Liver (tissue), 3 donors: ENCODE data around the gene ZNF808.

Experiments
- CTCF ChIP-seq: fragments of 150-350 bp; IDR thresholded peaks from 2 replicates; pipeline ENCODE4 v1.5.1; 2017; ENCODE audit warnings: improper control_type of control experiment, low read depth, low read length; ENCODE audit not compliant: missing input control
- EGR1 ChIP-seq, 2 donors: IDR thresholded peaks; 2 replicates each; pipeline ENCODE4 v1.6.1; 2016 to 2018; ENCODE audit warnings: antibody characterized with exemption in 2 of 2, low read depth in 2 of 2
- FOXA1 ChIP-seq: IDR thresholded peaks from 2 replicates; pipeline ENCODE4 v1.6.1; 2016; ENCODE audit warnings: antibody characterized with exemption
- GABPA ChIP-seq, 2 donors: IDR thresholded peaks in 1 of 2; conservative IDR thresholded peaks in 1 of 2; 2 replicates each; pipeline ENCODE4 v1.6.1; 2016; ENCODE audit warnings: antibody characterized with exemption in 2 of 2, mild to moderate bottlenecking in 1 of 2, moderate library complexity in 1 of 2
- HNF4A ChIP-seq, 2 donors: conservative IDR thresholded peaks; 2 replicates each; pipeline ENCODE4 v1.6.1; 2016; ENCODE audit warnings: antibody characterized with exemption in 2 of 2, mild to moderate bottlenecking in 2 of 2
- JUND ChIP-seq, 2 donors: IDR thresholded peaks; 2 replicates each; pipeline ENCODE4 v1.6.1; 2016; ENCODE audit warnings: antibody characterized with exemption in 2 of 2
- MAX ChIP-seq: IDR thresholded peaks from 2 replicates; pipeline ENCODE4 v1.6.1; 2016; ENCODE audit warnings: antibody characterized with exemption
- RAD21 ChIP-seq, 2 donors: IDR thresholded peaks; 2 replicates each; pipeline ENCODE4 v1.6.1; 2016; ENCODE audit warnings: antibody characterized with exemption in 2 of 2, mild to moderate bottlenecking in 2 of 2
- SP1 ChIP-seq: IDR thresholded peaks from 2 replicates; pipeline ENCODE4 v1.6.1; 2018; ENCODE audit warnings: antibody characterized with exemption, mild to moderate bottlenecking
- TAF1 ChIP-seq: conservative IDR thresholded peaks from 2 replicates; pipeline ENCODE4 v1.6.1; 2016; ENCODE audit warnings: antibody characterized with exemption, mild to moderate bottlenecking
- YY1 ChIP-seq: IDR thresholded peaks from 2 replicates; pipeline ENCODE4 v1.6.1; 2016; ENCODE audit warnings: antibody characterized with exemption, mild to moderate bottlenecking
- TF ChIP-seq, protein P1 (sequence below): IDR thresholded peaks from 2 replicates; pipeline ENCODE4 v1.6.1; 2016; ENCODE audit warnings: antibody characterized with exemption, mild to moderate bottlenecking
- TF ChIP-seq, protein P2 (sequence below): IDR thresholded peaks from 2 replicates; pipeline ENCODE4 v1.6.1; 2016; ENCODE audit warnings: antibody characterized with exemption
- TF ChIP-seq, protein P3 (sequence below): IDR thresholded peaks from 2 replicates; pipeline ENCODE4 v1.6.1; 2016; ENCODE audit warnings: antibody characterized with exemption
- donor health status: healthy.
- donor health status: healthy.

DNA sequence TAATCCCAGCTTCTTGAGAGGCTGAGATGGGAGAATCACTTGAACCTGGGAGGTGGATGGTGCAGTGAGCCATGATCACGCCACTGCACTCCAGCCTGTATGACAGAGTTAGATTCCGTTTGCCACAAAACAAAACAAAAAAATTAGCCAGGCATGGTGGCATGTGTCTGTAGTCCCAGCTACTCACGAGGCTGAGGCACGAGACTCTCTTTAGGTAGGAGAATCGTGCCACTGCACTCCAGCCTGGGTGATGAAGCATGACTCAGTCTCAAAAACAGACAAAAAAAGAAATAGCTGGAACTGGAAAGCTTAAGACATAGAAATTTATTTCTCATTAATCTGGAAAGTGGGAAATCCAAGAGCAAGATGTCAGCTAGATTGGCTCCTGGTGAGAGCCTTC, 20.2 kb upstream of the ZNF808 start:
- TF ChIP-seq, protein P1, sequence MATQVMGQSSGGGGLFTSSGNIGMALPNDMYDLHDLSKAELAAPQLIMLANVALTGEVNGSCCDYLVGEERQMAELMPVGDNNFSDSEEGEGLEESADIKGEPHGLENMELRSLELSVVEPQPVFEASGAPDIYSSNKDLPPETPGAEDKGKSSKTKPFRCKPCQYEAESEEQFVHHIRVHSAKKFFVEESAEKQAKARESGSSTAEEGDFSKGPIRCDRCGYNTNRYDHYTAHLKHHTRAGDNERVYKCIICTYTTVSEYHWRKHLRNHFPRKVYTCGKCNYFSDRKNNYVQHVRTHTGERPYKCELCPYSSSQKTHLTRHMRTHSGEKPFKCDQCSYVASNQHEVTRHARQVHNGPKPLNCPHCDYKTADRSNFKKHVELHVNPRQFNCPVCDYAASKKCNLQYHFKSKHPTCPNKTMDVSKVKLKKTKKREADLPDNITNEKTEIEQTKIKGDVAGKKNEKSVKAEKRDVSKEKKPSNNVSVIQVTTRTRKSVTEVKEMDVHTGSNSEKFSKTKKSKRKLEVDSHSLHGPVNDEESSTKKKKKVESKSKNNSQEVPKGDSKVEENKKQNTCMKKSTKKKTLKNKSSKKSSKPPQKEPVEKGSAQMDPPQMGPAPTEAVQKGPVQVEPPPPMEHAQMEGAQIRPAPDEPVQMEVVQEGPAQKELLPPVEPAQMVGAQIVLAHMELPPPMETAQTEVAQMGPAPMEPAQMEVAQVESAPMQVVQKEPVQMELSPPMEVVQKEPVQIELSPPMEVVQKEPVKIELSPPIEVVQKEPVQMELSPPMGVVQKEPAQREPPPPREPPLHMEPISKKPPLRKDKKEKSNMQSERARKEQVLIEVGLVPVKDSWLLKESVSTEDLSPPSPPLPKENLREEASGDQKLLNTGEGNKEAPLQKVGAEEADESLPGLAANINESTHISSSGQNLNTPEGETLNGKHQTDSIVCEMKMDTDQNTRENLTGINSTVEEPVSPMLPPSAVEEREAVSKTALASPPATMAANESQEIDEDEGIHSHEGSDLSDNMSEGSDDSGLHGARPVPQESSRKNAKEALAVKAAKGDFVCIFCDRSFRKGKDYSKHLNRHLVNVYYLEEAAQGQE, result no peak
- TF ChIP-seq CTCF (no peak), MAX (no peak), SP1 (no peak), GABPA (IDR thresholded peaks at IDR 0.05 in 1 of 2, conservative IDR thresholded peaks at IDR 0.05 in 1 of 2) (no peak), HNF4A (conservative IDR thresholded peaks at IDR 0.05) (no peak), RAD21 (IDR thresholded peaks at IDR 0.05) (no peak), FOXA1 (no peak), JUND (IDR thresholded peaks at IDR 0.05) (no peak), YY1 (no peak), TAF1 (no peak), EGR1 (IDR thresholded peaks at IDR 0.05; ENCODE audit: low read depth in 2 of 2) (no peak)
- TF ChIP-seq, protein P2, sequence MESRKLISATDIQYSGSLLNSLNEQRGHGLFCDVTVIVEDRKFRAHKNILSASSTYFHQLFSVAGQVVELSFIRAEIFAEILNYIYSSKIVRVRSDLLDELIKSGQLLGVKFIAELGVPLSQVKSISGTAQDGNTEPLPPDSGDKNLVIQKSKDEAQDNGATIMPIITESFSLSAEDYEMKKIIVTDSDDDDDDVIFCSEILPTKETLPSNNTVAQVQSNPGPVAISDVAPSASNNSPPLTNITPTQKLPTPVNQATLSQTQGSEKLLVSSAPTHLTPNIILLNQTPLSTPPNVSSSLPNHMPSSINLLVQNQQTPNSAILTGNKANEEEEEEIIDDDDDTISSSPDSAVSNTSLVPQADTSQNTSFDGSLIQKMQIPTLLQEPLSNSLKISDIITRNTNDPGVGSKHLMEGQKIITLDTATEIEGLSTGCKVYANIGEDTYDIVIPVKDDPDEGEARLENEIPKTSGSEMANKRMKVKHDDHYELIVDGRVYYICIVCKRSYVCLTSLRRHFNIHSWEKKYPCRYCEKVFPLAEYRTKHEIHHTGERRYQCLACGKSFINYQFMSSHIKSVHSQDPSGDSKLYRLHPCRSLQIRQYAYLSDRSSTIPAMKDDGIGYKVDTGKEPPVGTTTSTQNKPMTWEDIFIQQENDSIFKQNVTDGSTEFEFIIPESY, result no peak
- TF ChIP-seq, protein P3, sequence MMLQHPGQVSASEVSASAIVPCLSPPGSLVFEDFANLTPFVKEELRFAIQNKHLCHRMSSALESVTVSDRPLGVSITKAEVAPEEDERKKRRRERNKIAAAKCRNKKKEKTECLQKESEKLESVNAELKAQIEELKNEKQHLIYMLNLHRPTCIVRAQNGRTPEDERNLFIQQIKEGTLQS, result no peak
